Peyer's patch (tissue), 4 donors: Measurements from ENCODE around the gene KCNT1.

Experiments used
- POLR2A ChIP-seq, 2 donors: fragments of 450-650 bp; IDR thresholded peaks; one replicate each; pipeline ENCODE4 v1.5.1; 2017; ENCODE audit warnings: antibody characterized with exemption in 2 of 2, mild to moderate bottlenecking in 2 of 2, moderate library complexity in 2 of 2
- TF ChIP-seq, protein P1 (sequence below), 6 experiments: fragments of 450-650 bp in 4 of 6; fragments of 200-600 bp in 2 of 6; sonication (generic) in 1 of 6; IDR thresholded peaks; one replicate each; pipeline ENCODE4 v1.5.1; 2017 to 2019; ENCODE audit warnings: antibody characterized with exemption in 6 of 6, mild to moderate bottlenecking in 3 of 6, moderate library complexity in 1 of 6

DNA sequence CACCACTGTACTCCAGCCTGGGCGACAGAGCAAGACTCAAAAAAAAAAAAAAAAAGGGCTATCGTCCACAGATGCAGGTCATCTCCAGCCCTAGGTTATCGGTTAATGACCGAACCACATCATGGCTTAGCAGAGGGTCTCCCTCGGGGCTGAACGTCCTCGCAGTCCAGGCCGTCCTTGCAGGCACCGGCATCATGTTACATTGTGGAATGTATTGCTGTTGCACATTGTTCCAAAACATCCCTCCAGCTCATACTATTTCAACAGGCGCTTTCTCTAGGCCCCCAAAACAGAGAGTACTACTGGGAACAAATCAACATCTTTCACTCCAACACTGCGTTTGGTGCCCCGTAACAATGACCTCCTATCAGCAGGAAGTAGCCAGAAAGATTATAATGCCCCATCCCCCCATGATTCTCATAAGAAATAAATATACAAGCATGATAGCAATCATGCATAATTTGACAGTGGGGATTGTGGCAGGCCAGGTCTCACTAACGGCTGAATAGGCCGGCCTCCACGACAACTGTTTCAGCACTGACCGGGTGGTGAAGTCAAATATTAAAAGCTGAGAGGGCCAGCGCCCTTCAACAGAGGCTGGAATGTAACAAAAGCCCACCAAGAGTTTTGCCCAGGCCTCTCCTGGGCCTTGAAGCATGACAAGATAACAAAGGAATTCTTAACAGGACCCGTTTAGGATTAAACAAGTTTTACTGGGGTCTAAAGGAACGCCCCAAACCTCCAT is 40.0 kb upstream of the KCNT1 start:
- TF ChIP-seq, protein P1, sequence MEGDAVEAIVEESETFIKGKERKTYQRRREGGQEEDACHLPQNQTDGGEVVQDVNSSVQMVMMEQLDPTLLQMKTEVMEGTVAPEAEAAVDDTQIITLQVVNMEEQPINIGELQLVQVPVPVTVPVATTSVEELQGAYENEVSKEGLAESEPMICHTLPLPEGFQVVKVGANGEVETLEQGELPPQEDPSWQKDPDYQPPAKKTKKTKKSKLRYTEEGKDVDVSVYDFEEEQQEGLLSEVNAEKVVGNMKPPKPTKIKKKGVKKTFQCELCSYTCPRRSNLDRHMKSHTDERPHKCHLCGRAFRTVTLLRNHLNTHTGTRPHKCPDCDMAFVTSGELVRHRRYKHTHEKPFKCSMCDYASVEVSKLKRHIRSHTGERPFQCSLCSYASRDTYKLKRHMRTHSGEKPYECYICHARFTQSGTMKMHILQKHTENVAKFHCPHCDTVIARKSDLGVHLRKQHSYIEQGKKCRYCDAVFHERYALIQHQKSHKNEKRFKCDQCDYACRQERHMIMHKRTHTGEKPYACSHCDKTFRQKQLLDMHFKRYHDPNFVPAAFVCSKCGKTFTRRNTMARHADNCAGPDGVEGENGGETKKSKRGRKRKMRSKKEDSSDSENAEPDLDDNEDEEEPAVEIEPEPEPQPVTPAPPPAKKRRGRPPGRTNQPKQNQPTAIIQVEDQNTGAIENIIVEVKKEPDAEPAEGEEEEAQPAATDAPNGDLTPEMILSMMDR (IDR thresholded peaks at IDR 0.05) = no peak
- TF ChIP-seq POLR2A (IDR thresholded peaks at IDR 0.05) = no peak
